Panc1 (cell line): ENCODE data around the gene SPATA3. TPM values are rescaled to one million over a fixed set of nuclear protein-coding genes. Genes with fewer than 3 reads are reported as not detected.

Source experiments
- ATAC-seq: fragments of 200-7000 bp; cut with Tn5 transposase; 2 replicates; pipeline ENCODE4 v1.9.1; 2020; ENCODE audit warnings: mild to moderate bottlenecking, moderate library complexity
- BruUV-seq: library from RNA; stranded (reverse); fragments of 400-500 nt; replicated peaks from 2 replicates; lab custom pipeline; 2021; lab: Mats Ljungman, UMichigan
- CTCF ChIA-PET: fragments of 300-600 bp; sonication (Branson Sonifier 250); formaldehyde crosslinking; loops from one replicate; lab custom pipeline; 2022; ENCODE audit warnings: antibody characterized with exemption; lab: Charles Lee
- POLR2A ChIA-PET: fragments of 300-600 bp; sonication (Branson Sonifier 250); formaldehyde crosslinking; loops from one replicate; lab custom pipeline; 2022; ENCODE audit warnings: antibody characterized with exemption; lab: Charles Lee
- DNase-seq: peaks from one replicate; pipeline ENCODE4 v3.0.0-alpha.2; 2010; ENCODE audit warnings: low read depth, low spot score
- H3K27ac ChIP-seq: 2 replicates; pipeline ENCODE4 v1.5.1; 2011; ENCODE audit warnings: mild to moderate bottlenecking, low read length, inconsistent platforms
- H3K27me3 ChIP-seq: fragments of 200-500 bp; sonication (Bioruptor generic); 2 replicates; pipeline ENCODE4 v1.6.0; 2014; ENCODE audit warnings: low read length, inconsistent platforms; ENCODE audit not compliant: control insufficient read depth, insufficient read depth
- H3K36me3 ChIP-seq: fragments of 200-500 bp; sonication (Bioruptor generic); 2 replicates; pipeline ENCODE4 v1.5.1; 2014; ENCODE audit warnings: inconsistent platforms, mild to moderate bottlenecking, low read length, moderate library complexity; ENCODE audit not compliant: control insufficient read depth, insufficient read depth
- H3K4me1 ChIP-seq: 2 replicates; pipeline ENCODE4 v1.5.1; 2011; ENCODE audit warnings: inconsistent platforms, mild to moderate bottlenecking, low read length, moderate library complexity; ENCODE audit not compliant: control insufficient read depth, insufficient read depth
- H3K4me3 ChIP-seq, 2 experiments: 2 replicates each; pipeline ENCODE4 v1.5.1; 2011 to 2012; ENCODE audit warnings: low read depth in 2 of 2, low read length in 2 of 2, mild to moderate bottlenecking in 2 of 2, inconsistent platforms in 1 of 2, moderate library complexity in 1 of 2
- H3K9me3 ChIP-seq: fragments of 200-500 bp; sonication (Bioruptor generic); 2 replicates; pipeline ENCODE4 v1.5.1; 2014; ENCODE audit warnings: low read depth, mild to moderate bottlenecking, inconsistent platforms, low read length, moderate library complexity; ENCODE audit not compliant: control insufficient read depth, insufficient read depth
- CTCF ChIP-seq: fragments of 450-650 bp; IDR thresholded peaks from 2 replicates; pipeline ENCODE4 v1.5.1; 2017; ENCODE audit warnings: mild to moderate bottlenecking
- POLR2AphosphoS5 ChIP-seq: IDR thresholded peaks from 2 replicates; pipeline ENCODE4 v1.6.1; 2012; ENCODE audit warnings: mild to moderate bottlenecking, low read depth, low read length, moderate library complexity
- REST ChIP-seq, 2 experiments: IDR thresholded peaks; 2 replicates each; pipeline ENCODE4 v1.6.1; 2011 to 2012; ENCODE audit warnings: low read depth in 2 of 2, control low read depth in 1 of 2, low read length in 1 of 2, mild to moderate bottlenecking in 1 of 2, moderate library complexity in 1 of 2; ENCODE audit not compliant: insufficient read depth in 1 of 2
- SIN3A ChIP-seq: IDR thresholded peaks from 2 replicates; pipeline ENCODE4 v1.6.1; 2012; ENCODE audit warnings: low read depth, mild to moderate bottlenecking, low read length, moderate library complexity, borderline replicate concordance; ENCODE audit not compliant: insufficient read depth
- TCF7L2 ChIP-seq: IDR thresholded peaks from 2 replicates; pipeline ENCODE4 v1.6.1; 2011; ENCODE audit warnings: mild to moderate bottlenecking, low read depth, low read length, inconsistent platforms
- in situ Hi-C: cut with HindIII; loops from 2 replicates; pipeline ENCODE4 v1.10.0; 2016; ENCODE audit warnings: low sequenced_read_pairs, low pct_unique_long_range_greater_than_20kb
- intact Hi-C: fragments of 100-400 bp; cut with micrococcal nuclease; formaldehyde crosslinking; loops from one replicate; pipeline ENCODE4 v1.10.0; 2022; ENCODE audit not compliant: unreplicated experiment
- total RNA-seq: library from RNA; stranded (reverse); gene quantifications from one replicate; pipeline ENCODE4 v1.2.1, GENCODE V29; 2021; ENCODE audit not compliant: unreplicated experiment

Gene SPATA3
- total RNA-seq, 1 experiment from 2014 or later, result not detected

GRCh38 chr2:231047923-231048915 is 52.3 kb downstream of the SPATA3 start:
- in situ Hi-C loops, result no loop called here
- CTCF ChIA-PET, result no interaction called here
- Histone ChIP-seq H3K9me3 (no peaks in the 10 kb centered on the region), H3K36me3 (no peaks in the 10 kb centered on the region), H3K27me3 (no peaks in the 10 kb centered on the region), H3K27ac (no peak overlapping the region), H3K4me1 (peaks cover 5% of the 10 kb centered on the region; the same call in 1 of the 2 replicates), H3K4me3 (no peak overlapping the region)
- BruUV-seq, result no TSS peak
- TF ChIP-seq TCF7L2 (no peak), REST (IDR thresholded peaks at IDR 0.05; ENCODE audit: insufficient read depth in 1 of 2, low read depth in 2 of 2, low read length in 1 of 2) (no peak), CTCF (no peak), POLR2AphosphoS5 (no peak), SIN3A (no peak)
- POLR2A ChIA-PET, result interaction anchor here (0.6 kb wide), 1 partner anchor 29 kb away, joined by 4 read pairs; no protein-coding TSS in a partner anchor
- intact Hi-C loops, result no loop called here
- ATAC-seq (no peak), DNase-seq (no peak)

GRCh38 chr2:231049286-231050017 is 53.5 kb downstream of the SPATA3 start:
- CTCF ChIA-PET, result no interaction called here
- TF ChIP-seq SIN3A (no peak), REST (IDR thresholded peaks at IDR 0.05; ENCODE audit: insufficient read depth in 1 of 2, low read depth in 2 of 2, low read length in 1 of 2) (no peak), CTCF (no peak), POLR2AphosphoS5 (no peak), TCF7L2 (no peak)
- DNase-seq (no peak), ATAC-seq (no peak)
- Histone ChIP-seq H3K36me3 (no peaks in the 10 kb centered on the region), H3K27ac (no peak overlapping the region), H3K27me3 (no peaks in the 10 kb centered on the region), H3K9me3 (no peaks in the 10 kb centered on the region), H3K4me3 (no peak overlapping the region), H3K4me1 (peaks cover 5% of the 10 kb centered on the region; the same call in 1 of the 2 replicates)
- POLR2A ChIA-PET, result no interaction called here
- no TSS peak for BruUV-seq
- intact Hi-C loops (loop anchor here (10.0 kb wide), 1 partner anchor 225 kb away; no protein-coding TSS in a partner anchor), in situ Hi-C loops (no loop called here)
